Stimulated activated CD8-positive, alpha-beta memory T cell treated with anti-CD3 and anti-CD28 coated beads, Interleukin-2, amount 100 ng/mL, for 1 hour (primary cell): Measurements from ENCODE around the gene MAB21L4.

Source experiments
- DNase-seq, 2 donors: peaks; one replicate each; pipeline ENCODE4 v3.0.0-alpha.2; 2020; ENCODE audit warnings: low read depth in 2 of 2

MAB21L4 gene

DNA sequence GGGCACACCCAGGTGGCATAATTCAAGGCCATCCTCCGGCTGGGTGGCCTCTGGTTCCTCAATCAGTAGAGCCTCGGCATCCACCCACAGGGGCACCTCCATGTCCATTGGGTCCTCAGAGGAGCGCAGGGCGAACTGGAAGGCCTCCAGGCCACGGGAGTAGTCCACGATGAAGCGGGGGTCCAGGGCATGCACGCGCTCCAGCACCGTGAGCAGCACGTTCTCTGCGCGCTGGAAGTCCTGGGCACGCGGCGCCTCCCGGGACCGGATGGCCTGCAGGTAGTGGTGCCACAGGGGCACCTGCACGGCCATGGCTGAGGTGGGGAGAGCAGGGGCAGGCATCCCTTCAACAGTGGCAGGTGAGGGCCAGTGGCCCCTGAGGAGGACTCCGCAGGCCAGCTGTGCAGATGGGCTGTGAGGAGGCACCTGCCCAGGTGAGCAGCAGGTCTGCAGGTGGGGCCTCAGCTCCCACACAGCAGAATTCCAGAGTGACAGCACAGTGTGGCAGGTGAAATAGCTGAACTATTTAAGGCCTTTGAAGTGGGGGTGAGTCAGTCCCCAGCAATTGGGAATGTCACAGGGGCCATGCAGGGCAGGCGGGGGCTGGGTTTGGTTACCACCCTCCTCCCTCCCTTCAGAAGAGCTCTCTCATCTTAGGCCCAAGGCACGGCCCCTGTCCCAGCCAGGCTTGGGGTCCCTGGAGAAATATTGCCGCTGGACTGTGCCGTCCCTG lies at the start of gene MAB21L4:
MAB21L4 (minus strand) TSS at position 501 of the 733 bp plus-strand sequence; CDS start at position 342, 159 bp downstream.
- DNase-seq, result no peak

DNA sequence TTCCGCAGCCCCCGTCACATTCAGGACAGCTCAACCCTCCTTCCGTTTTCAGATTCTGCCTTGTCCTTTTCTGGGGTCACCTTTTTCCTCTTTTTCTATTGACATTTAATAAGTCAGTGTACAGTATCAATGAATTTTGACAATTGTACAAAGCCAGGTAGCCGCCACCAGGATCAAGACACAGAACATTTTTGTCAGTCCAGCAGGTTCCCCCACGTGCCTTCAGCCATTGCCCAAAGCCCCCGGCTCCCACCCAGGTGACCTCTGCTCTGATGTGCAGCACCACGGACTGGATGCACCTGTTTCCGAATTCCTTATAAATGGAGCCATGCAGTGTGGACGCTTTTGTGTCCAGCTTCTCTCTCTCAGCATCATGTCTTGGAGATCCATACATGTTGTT lies 40.1 kb upstream of the MAB21L4 start:
- no peak for DNase-seq

DNA sequence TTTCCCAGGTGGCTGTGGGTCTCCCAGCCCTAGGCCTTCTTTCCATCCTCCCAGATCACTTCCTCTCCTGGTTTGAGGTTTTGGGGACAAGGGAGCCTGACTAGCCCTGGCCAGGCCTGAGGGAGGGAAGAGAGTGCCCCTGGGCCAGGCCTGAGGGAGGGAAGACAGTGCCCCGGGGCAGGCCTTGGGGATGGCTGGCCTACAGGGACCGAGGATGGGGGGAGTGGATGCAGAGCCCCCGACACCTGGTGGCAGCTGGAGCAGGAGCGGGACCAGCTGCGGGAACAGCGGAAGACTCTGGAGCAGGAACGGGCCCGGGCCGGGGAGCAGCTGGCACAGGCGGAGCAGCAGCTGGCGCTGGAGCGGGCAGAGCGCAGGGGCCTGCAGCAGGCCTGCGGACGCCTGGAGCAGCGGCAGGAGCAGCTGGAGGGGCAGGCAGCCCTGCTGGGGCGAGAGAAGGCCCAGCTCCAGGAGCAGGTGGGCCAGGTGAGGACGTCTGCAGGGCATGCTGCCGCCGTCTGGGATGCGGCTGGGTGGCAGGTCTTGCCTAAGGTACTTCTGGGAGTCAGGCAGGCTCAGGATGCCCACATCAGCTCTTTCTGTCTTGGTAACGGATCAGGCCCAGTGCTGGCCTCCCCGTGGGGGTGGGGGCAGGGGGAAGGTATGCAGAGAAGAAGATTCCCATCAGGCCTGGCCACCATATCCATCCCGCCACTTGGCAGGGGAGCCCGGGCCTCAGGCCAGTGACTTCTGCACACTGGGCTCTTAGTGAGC lies 39.3 kb upstream of the MAB21L4 start:
- DNase-seq, result no peak

DNA sequence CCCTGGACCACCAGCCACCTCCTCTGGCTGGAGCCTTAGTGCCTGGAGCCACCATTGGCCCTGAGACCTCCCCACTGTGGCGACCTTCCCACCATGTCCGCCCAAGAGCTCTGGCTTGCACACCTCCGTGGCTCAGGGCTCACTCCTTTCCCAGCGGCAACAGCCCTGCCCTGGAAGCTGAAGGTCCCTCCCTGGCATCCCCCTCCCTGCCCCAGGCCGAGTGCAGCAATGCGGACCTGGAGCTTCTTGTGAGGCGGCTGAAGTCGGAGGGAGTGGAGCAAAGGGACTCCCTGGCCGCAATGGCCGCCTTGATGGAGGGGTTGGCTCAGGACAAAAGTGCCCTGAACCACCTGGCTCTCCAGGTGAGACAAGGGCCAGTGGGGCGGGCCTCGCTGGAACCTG lies 38.7 kb upstream of the MAB21L4 start:
- DNase-seq, result no peak

DNA sequence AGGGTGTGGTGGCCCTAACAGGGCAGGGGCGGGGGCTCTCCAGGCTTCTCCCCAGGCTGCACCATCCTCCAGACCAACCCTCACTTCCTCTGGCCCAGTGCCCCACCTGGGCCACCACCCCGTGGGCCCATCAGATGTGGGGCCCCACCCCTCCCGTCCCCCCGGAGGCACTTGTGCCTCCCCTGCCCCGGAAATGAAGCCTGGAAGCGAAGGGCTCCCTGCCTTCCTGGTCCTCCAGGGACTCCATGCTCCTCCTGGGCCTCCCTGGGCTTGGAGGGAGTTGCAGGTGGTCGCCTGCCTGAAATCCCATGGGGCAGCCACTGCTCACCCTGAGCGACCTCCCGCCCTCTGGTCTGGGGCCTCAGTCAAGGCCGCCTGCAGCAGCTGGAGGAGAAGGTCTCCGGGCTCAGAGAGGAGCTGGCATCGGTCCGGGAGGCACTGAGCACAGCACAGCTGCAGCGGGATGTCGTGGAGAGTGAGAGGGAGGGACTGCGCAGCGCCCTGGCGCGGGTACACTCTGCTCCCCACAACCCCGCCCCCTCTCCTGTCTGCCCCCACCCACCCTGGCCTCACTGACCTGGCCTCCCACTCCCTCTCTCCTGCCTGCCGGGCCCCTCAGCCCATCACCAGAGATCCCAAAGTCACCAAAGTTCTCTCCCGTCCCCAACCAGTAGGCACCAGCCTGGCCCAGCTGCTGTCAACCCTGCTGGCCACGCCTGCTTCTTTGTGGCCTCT lies 38.2 kb upstream of the MAB21L4 start:
- DNase-seq, result no peak

DNA sequence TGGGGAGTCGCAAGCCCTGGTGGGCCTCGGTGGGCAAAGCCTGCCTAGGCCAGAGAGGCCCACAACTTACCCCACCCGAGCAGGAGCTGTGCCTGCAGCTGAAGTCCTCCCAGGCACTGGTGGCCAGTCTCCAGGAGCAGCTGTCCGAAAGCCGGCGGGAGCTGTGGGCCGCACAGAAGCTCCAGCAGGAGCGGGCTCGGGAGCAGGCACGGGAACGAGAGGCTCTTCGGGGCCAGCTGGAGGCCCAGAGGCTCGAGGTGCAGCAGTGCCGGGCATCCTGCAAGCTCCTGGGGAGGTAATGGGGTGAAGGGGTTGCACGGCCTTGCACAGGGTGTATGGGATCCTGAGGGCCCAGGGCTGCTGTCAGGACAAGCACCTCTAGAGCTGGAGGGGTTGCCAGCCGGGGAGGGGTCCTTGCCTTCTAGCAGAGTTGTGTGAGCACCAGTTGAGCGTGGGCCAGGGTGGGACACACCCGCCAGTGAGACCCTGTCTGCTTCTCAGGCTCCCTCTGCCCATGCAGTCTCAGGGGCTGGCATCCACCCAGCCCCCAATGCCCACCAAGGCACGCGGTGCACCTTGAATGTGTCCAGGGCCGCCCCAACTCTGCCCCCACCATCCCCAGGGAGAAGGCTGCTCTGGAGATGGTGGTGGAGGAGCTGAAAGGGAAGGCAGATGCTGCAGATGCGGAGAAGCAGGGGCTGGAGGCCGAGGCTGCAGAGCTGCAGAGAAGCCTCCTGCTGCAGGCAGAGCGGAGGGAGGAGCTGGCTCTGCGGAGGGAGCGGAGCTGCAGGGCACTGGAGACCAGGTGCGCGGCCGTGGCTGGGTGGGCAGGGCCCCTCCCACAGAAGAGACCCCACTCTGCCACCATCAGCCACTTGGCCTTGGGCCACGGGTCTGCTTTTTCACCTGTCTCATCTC lies 37.4 kb upstream of the MAB21L4 start:
- no peak for DNase-seq

DNA sequence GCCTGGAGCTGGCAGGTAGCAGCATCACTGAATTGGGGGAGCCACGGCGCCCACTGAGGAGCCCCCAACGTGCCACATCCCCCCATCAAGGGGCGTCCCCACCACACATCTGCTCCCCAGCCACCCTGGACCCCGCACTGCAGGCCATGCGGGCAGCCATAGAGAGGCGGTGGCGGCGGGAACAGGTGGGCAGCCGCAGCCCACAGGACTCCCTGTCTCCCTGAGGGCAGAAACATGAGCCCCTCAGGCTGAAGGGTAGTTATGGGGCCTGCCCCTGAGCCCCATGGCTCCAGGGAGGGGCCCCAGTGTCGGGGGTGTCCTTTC lies 36.7 kb upstream of the MAB21L4 start:
- DNase-seq, result no peak

DNA sequence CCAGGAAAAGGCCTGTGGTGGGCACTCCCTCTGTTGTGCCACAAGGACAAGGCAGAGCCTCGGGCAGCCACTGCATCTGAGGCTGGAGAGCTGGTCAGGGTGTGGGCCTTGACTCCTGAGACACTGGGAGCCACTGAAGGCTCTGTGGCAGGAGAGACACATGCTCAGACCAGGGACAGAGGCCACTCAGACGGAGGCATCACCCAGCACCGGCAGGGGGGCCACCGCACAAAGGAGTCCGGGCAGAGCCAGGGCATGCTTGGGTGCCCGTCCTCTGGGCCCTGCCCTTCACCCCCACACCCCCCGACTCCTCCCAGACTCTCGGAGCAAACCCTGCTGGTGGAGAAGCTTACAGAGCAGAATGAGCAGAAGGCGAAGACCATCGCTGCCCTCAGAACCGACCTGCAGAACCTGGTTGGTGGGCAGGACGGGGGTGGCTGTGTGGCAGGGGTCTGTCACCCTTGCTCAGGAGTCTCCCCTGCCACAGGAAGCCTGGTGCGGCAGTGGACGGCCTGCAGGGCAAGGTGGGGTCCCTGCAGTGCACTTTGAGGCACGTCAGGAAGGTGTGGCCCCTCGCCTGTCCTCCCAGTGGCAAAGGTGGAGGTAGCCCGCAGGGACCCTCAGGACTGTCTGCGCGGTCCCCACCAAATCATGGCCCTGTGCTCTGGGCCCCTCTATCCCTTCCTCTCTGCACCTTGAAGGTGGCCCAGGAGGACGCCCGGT lies 36.2 kb upstream of the MAB21L4 start:
- DNase-seq, result no peak

- DNase-seq, result no peak
These were observed 35.5 kb upstream of the MAB21L4 start for GRCh38 chr2:240931319-240931949.

GRCh38 chr2:240930631-240931318 lies 34.8 kb upstream of the MAB21L4 start:
- no peak for DNase-seq

- DNase-seq, result no peak
These were observed 34.2 kb upstream of the MAB21L4 start for GRCh38 chr2:240930096-240930630.

- no peak for DNase-seq
These were observed 33.6 kb upstream of the MAB21L4 start for GRCh38 chr2:240929364-240930095.

DNA sequence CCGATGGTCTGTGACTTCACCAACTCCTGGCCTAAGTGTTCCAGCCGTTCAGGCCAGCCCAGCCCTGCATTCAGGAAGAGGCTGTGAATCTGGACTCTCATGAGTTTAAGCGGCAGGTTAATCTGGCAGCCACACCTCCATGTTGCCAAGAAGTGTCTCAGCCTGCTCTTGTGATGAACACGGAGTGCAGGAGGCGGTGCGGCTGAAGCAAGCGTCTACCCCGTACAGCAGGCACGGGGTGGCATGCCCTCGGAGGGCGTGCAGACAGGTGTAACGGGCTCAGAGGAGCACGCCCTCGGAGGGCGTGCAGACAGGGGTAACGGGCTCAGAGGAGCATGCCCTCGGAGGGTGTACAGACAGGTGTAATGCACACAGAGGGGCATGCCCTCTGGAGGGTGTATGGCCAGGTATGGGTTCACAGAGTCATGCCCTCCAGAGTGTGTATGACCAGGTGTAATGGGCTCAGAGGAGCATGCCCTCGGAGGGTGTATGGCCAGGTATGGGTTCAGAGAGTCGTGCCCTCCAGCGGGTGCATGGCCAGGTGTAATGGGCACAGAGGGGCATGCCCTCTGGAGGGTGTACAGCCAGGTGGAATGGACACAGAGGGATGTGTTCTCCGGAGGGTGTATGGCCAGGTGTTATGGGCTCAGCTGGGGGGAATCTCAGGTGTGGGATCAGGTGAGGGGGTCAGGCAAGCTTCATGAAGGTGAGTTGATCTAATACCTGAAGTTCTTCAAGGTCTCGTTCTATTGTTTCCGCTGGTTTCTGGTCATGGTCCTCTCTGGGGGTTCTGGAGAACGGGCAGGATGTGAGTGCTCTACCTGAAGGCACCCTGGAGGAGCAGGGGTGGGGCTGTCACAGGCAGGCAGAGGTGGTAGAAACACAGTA lies 32.8 kb upstream of the MAB21L4 start:
- no peak for DNase-seq

- no peak for DNase-seq
These were observed 31.4 kb upstream of the MAB21L4 start for GRCh38 chr2:240927390-240927781.

DNA sequence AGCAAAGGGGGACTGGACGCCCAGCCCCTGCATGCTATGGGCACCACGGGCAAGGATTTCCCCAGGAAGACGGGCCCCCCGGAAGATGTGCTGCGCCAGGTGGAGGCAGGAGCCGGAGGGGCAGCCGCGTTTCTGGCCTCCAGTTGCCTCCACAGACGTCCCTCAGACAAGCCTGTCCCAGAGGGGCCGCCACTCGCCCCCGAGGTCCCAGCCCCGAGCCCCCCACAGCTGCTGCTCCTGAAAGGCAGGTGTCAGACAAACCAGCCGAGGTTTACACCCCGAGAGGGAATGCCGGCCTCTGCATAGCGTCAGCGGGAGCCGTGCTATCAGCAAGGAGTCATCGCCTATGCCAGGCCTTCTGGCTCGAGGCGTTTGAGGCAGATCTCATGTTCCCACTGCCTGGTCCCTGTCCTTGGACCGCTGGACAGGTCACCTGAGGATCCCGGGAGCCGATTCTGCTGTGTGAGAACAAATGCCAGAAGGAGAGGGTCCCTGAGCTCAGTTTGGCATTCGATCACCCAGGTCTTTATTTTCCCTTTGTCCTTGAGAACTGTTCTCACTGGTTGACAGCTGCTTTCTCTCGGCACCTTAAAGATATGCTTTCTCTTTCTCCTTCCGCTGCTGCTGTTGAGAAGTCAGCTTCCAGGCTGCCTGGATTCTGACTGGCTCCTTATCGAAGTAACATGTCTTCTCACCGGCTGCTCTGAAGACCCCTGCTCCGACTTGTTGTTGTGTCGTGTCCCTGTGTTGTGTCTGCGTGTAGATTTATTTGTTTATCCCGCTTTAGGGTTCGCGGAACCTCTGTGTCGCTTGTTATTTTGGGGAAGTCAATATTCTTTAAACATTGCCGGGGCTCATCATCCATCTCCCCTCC lies 30.8 kb upstream of the MAB21L4 start:
- no peak for DNase-seq

DNA sequence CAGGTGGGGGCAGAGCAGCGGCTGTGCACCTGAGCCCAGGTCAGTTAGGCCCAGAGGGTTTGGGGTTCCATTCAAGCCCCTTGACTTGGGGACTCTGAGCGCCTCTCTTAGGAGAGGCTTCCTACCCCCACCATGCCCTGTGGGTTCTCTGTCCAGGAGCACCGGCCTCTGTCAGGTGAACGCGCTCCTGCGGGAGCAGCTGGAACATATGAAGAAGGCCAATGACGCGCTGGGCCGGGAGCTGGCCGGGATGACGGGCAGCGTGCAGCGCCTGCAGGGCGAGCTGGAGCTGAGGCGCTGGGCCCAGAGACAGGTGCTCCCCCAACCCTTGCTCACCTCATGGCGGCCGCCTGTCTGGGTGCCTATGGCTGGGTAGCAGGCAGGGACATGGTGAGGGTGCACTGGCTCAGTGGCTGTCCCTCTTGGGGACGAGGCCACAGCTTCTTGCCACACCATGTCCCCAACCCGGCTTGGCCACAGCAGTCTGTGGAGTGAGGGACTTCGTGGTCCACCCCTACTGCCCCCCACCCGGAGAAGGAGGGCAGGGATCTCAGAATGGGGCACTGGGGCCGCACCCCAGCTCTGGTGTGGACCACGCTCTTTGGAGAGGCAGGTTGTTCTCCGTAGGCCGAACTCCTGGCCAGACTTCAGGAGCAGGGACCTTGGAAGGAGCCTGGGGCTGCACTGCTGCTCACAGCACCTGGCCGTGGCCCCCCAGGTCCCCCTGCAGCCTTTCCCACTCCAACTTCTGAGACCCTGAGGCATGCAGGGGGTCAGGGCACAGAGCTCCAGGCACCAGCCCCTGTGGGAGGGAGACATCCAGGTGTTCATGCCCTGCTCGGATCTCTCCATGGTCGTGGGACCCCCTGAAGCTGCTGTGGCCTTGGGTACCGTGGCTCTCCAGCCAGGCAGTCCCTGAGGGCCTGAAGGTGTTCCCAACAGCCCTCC lies 29.9 kb upstream of the MAB21L4 start:
- no peak for DNase-seq
